NCI-H2196 (cell line): ENCODE measurements around the gene DRC3.

ENCODE experiments used
- DNase-seq: peaks from one replicate; lab custom pipeline; 2025; ENCODE audit not compliant: unreplicated experiment; lab: John Stamatoyannopoulos, UW

DRC3 gene

DNA sequence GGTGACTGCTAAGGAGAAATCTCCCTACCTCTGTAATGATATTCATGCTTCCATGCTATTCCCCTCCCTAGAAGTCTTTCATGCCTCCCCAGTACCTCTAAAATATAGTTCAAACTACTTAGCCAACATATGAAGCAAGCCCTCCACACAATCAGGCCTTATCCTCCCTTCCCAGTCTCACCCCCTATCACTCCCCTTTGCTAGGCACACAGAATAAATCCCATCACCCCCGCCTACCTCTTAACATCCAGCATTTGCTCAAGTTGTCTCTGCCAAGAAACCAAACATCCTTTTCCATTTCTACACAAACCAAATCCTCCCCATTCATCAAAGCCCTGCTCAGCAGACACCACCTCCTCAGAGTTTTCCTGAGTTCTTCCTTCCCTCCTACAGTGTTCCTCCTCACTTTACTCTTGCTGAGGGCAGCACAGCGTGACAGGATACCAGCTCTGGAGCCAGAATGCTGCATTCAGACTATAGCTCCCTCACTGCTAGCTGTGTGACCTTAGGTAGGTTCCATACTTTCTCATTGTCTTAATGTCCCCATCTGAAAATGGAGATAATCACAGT lies 7.4 kb upstream of the DRC3 start:
- DNase-seq: no peak

DNA sequence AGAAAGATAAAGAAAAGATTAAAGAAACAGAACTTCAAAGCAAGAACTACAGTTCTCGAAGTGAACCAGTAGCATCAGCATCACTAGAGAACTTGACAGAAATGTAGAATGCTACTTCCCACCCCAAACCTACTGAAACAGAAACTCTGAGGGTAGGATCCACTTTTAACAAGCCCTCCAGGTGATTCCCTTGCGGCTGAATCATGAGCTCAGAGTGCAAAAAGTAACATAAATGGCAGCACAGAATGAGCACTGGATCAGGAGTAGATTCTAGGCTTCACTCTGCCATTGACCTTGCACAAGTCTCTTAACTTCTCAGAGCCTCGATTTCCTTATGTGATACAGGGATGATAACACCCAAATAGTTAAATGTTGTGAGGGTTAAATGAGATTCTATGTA lies 6.3 kb upstream of the DRC3 start:
- no peak for DNase-seq

DNA sequence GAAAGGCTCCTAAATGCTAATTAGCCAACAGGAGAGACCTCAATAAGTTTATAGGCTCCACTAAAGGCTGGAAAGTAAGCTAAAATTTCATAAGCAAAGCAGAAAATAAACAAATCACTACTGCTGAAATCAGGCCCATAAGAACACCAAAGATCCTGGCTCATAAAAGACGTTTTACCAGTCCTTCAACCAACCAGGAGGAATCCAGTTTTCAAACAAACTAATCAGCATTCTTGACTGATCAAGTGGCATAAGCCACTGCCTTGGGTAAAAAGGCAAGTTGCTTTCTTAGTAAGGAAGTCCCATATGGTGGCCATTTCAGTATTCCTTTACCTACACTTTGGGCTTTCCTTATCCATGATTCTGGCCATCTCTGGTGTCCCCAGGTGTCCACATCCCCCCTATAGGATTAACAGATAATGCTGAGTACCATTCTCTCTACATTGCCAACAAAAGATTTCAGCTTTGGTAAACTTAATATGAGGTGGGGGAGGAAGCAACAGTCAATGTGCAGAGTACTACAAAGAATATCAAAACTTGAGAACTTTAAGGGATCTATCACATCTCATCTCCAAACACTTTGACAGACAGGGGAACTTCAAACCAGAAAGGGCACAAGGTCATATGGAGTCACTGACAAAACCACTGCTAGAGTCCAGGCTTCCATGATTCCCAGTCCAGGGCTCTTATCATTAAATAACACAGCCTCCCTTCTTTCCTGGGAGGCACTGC lies 1.8 kb upstream of the DRC3 start:
- DNase-seq: no peak

DNA sequence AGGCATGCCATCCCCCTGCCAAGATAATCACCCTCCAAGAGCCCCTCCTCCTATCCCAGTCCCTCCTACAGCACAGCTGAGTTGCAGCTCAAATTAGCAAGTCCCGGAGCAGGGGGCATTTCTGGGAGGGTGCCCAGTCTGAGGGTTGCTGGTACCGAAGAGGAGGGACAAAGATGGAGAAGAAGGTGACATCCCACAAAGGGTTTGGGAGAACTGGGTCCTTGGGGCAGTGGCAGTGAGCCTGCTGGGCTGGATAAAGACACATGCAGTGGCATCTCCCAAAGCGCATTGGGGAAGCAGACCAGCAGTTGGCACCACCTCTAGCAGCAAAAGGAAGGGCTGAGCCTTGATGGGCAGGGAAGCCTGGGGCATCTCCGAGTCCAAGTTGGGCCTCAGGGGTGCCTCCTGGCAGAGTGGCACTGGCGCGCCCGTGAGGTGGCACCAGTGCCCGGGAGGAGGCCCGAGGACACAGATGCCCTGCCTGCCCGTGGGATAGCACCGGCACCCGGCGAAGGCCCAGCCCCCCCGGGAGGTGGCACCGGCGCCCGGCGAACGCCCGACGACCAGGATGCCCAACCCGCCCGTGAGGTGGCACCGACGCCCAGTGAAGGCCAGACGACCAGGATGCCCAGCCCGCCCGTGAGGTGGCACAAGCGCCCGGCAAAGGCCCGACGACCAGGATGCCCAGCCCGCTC lies 1.1 kb upstream of the DRC3 start:
- no peak for DNase-seq

DNA sequence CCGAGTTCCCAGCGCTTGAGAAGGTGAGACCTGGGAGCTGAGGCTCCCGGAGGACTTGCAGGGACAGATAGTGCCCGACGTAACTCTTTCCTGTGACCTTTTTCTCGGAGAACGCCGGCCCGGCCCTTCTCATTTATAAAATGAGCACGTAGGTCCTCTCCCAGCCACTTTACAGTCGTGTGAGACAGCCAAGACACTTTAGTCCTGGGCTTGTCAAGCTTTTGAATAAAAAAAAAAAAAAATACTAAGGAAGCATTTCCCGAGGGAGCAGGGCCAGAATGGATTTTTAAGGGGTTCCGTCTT lies 241 bp downstream of the DRC3 start:
- DNase-seq: no peak

DNA sequence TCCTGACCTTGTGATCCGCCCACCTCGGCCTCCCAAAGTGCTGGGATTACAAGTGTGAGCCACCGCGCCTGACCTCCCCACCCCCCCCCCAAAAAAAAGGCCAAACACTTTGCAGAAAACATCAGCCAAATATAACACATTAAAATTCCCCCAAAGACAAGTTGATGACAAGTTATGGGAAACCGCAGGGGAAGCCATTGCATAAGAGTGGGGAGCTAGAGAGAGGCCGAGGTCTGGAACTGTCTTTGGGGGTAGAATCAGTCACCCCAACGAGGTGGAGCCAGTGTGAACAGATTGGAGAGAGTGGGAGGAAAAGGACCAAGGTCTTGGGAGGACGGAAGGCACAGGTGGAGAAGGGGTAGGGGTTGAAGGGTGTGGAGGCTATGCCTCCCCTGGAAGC lies 2.8 kb downstream of the DRC3 start:
- no peak for DNase-seq

DNA sequence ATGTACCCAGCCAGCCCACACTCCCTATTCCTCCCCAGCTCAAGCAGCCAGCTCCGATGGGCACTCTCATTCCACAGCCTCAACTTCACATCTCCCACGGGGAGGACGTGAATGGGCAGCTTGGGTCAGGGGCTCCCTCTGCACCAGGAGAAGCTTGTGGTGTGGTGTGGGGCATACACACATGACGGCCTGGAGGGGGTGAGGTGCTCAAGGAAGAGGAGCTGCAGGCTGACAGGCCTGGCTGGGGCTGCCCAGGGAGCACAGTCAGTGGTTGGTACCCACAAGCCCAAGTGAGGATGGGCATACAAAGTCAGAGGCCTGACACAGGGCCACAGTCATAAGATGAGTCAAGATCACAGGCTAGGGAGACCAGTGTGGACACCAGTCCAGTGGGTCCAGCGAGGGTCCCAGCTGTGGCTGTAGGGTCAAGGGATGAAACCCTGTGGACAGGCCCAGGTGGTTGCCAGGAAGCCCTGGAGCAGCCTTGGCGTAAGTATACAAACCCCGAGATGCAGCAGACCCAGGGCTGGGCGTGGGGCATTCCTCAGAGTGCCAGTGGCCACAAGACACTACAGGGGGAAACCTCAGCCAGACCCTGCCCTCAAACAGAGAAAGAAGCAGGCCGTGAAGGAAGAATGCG lies 4.4 kb downstream of the DRC3 start:
- no peak for DNase-seq

DNA sequence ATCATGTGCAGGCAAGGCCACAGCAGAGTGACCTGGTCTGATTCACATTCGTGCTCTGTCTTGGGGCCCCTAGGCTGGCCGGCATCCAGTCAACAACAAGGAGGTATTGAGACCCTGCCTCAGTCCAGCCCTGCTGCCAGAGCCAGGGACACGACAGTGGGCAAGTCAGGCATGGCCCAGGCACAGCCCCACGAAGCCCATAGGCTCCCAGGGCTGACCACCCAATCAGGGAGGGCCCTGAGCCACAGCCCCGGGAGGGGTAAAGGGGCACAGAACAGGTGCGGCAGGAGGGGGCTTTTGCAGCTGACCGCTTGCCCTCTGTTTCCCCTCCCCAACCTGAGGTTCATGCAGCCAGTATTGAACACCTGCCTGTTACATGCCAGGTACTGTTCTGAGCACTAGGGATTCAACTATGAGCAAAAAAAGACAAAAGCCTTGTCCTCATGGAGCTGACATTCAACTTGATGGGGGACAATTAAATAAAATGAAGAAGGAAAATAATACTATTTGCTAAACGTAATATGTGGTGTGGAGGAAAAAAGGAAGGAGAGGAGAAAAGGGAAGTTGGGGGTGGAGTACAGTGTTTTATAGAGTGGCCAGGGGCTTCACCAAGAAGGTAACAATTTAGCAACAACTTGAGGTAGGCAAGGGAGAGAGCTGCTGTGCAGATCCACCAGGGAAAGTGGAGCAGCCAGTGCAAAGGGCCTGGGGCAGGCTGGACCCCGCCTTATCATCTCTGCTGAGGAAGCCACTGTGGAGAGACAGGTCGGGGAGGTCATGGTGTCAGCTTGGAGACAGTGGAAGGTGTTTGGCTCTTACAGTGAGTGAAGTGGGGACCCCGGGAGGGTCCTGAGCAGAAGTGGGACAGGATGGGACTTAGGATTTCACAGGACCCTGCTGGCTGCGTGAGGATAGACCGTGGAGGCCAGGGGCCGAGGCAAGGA lies 6.1 kb downstream of the DRC3 start:
- DNase-seq: no peak

DNA sequence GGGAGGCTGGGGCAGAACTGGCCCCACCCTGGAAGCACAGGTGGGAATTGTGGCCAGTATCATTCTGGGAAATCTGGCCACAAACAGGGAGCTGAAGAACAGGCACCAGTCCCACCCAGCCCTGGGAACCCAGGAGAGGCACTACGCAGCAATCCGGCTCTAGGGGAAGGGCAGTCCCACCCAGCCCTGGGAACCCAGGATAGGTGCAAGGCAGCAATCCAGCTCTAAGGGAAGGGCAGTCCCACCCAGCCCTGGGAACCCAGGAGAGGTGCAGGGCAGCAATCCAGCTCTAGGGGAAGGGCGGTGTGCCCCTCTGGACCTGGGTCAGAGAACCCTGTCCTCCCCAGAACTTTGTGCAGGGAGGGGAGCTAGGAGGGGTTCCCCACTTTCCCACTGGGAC lies 7.1 kb downstream of the DRC3 start:
- DNase-seq: no peak

DNA sequence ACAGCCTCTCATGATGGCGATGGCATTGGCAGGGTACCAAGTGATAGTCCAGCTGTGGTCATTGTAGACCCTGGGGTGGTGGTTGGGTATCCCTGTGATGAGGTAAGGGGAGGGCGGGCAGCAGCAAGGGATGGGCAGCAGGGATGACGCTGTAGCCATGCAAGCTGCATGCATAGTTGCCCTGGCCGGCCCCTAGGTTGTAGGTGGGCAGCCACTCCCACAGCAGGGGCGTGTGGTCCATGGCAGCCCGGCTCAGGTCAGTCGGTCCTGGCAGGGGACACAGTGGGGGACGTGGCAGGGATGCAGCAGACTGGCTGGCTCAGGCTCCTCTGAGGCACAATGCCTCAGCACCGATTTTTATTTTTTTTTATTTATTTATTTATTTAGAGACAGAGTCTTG lies 8.7 kb downstream of the DRC3 start:
- DNase-seq: no peak

DNA sequence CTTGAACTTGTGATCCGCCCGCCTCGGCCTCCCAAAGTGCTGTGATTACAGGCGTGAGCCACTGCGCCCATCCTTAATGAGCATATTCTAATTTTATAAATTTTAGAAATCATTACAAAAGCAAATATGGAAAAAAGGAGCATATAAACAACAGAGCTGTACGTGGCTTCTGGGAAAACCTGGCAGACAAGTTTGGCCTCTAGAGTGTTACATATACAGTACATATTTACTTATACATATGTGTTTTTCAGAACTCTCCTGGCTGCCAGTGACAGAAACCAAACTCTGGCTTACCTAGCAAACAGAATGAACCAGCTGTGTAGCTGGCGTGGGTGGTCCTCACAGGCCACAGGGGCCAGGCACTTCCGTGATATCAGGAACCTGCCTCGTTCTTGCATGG lies 10.1 kb downstream of the DRC3 start:
- no peak for DNase-seq

DNA sequence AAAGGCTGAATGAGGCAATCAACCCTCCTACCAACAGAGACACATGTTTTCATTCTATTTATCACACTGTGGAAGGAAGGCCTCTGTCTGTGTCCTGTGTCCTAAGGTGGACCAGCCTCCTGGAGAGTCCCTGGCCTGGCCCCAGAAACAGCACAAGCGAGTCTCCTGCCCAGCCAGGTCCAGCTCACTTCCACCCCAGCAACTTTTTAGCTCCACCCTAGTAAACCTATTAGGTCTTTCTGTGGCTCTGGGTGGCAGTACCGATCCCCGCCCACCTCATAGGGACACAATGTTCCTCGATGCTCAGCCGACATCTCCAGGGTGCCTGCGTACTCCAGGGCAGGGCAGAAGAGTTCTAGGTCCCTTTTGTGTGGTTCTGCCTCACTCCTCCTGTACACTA lies 10.7 kb downstream of the DRC3 start:
- DNase-seq: no peak

DNA sequence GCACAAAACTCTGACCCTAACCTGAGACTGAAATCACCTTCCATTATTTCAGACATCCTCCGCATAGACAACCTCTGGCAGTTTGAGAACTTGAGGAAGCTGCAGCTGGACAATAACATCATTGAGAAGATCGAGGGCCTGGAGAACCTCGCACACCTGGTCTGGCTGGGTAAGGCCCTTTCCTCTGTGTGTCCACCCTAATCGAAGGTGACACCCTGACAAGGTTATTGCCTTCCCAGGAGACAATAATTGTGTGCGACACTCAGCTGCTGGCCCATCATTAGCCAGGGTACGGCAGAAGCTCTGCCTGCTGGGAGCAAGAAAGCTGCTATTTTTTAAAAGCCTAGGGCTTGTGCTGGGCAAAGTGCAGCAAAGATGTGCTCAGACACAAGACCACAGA lies 11.1 kb downstream of the DRC3 start:
- DNase-seq: no peak

DNA sequence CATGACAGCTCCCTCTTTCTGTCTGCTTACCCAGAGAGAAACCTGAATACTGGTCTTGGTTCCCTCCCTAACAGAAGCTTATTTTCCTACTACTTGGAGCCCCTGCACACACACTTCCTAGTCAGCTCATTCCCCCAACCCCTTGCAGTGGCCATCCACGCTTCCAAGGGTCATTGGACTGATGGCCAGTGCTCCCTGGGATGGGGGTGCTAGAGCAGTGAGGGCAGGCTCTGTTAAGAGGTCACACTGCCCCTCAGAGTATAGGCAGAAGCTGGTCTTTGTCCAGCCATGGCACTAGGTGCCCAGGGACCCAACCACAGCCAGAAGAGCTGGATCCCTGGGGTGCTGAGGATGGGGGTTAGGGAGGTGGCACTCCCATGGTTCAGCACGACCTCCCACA lies 12.5 kb downstream of the DRC3 start:
- DNase-seq: no peak

DNA sequence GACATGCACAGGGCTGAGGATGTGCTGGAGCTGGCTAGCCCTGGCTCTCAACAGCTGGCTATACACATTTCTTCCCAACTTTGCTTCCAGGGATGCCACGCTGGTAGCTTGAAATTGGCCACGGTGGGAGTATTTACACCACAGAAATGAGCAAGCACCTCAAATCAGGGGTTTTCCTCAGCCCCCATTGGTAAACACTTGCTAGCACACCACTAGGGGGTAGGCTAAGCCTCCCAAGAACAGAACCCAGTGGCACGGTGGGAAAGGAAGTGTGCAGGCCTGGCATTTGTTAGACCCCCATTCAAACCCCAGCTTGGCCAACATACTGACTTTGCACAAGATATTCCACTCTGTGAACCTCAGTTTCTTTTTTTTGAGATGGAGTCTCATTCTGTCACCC lies 12.9 kb downstream of the DRC3 start:
- no peak for DNase-seq

DNA sequence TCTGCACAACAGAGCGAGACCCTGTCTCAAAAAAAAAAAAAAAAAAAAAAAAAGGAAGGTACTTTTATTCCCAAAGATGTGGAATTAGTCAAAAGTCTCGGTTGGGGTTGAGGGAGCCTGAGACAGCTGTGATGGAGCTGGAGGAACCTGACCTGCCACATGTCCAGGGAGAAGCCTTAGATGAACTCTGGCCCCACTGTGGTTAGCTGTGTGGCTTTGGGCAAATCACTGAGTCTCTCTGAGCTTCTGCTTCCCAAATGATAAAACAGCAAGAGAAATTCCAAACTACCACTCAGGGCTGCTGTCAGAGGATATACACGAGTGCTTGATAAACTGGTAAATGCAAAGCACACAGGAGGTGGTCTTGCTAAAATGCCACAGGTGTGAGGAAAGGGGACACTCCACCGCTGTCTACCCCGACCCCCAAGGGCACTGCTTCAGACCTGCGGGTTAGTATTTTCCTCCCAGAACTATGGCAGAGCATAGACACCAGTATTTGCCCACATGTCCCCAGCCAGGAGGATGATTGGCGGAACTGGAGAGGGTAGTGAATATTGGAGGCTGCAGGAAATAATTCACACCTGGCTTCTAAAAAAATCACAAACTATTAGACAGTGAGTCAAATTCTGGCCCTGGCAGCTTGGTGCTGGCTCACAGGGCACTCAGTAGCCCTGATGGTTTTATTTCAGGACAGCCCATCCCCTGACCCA lies 14.7 kb downstream of the DRC3 start:
- no peak for DNase-seq

DNA sequence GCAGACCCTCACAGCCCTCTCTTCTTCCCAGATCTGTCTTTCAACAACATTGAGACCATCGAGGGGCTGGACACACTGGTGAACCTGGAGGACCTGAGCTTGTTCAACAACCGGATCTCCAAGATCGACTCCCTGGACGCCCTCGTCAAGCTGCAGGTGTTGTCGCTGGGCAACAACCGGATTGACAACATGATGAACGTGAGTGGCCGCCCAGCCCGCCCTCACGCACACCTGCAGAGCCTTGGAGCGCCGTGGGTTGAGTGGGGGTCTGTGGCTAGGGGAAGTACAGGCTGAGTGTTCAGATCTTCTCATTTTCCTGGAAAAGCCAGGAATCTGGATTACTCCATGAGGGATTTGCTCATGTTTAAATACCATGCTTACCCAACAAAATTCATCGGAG lies 15.2 kb downstream of the DRC3 start:
- no peak for DNase-seq

DNA sequence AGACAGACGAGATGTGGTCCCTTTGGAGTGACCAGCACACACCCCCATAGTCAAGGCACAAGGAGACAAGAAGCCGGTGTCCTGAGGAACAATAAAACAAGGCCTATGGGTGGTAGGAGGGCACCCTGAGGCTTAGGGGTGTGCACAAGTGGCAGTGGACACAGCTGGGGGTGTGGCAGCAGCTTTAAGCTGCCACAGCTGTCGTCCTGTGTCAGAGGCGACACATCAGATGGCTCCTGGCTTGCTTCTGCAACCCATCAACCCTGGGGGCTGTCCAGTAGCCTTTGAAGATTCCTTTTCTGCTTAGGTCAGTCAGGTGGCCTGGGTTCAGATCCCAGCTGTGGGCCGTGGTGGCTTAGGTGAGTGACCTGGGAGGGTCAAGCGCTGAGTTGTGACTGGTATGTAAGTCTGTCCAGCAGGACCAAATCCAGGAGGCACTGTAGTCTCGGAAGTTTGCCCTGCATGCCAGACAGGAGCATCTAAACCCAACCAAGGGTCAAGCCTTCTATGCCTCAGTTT lies 15.8 kb downstream of the DRC3 start:
- DNase-seq: no peak

DNA sequence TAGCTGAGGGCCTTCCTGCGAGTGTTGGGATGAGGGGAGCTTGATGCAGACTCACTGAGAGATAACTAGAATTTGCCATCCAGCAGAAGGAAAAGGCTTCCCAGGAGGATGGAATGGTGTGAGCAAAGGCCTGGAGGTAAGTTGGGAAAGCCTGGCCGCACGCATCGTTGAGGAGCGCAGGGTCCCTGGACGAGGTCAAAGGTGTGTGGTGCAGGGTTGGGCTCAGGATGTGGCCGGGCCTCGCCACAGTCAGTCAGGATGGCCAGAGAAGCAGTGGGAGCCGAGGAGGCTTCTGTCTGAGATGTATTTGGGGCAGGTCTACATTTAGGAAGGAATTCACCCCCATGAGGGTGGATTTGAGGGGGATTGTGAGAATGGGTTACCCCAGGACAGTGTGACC lies 16.4 kb downstream of the DRC3 start:
- DNase-seq: no peak

DNA sequence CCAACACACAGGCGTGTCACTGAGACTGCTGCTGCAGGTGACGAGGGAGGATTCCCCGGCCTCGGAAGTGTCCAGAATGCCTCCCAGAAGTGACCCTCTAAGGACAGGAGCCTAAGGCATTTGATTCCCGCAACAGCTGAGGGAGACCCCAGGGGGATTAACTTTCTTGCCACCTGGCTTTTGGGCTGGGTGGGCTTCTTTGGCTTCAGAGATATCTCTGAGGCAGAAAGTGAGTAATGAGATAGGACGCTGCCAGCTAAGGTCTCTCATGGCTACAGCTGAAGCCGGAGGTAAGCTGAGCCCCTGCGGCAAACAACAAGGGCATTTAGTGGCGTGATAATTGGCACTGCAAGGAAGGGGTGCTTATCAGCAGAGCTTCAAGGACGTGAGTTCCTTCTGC lies 17.0 kb downstream of the DRC3 start:
- DNase-seq: no peak
